CD4-positive, alpha-beta T cell treated with Interleukin-17A for 1 hour (primary cell): ENCODE results near the gene FGF5.
"Not testable (repeated sequence)": the region's sequence is repeated elsewhere in the genome, so short reads cannot be mapped to it uniquely, and the experiment has no call there.

ENCODE experiments used
- DNase-seq: peaks from one replicate; pipeline ENCODE4 v3.0.0-alpha.2; 2020

The FGF5 gene

GRCh38 chr4:80255329-80256095, 11.0 kb upstream of the FGF5 start:
- no peak for DNase-seq

GRCh38 chr4:80257851-80258250, 8.6 kb upstream of the FGF5 start:
- DNase-seq = no peak

- no peak for DNase-seq
Measured at GRCh38 chr4:80259012-80259411, 7.5 kb upstream of the FGF5 start.

GRCh38 chr4:80259817-80260216, 6.6 kb upstream of the FGF5 start:
- no peak for DNase-seq

GRCh38 chr4:80261989-80262600, 4.4 kb upstream of the FGF5 start:
- no peak for DNase-seq

- DNase-seq = no peak
Measured at GRCh38 chr4:80263541-80264351, 2.7 kb upstream of the FGF5 start.

- no peak for DNase-seq
Measured at GRCh38 chr4:80264352-80264647, 2.2 kb upstream of the FGF5 start.

GRCh38 chr4:80264825-80265224, 1.6 kb upstream of the FGF5 start:
- no peak for DNase-seq

- DNase-seq = no peak
Measured at GRCh38 chr4:80265571-80266252, 752 bp upstream of the FGF5 start.

GRCh38 chr4:80266902-80267380, 477 bp downstream of the FGF5 start:
- no peak for DNase-seq

- no peak for DNase-seq
Measured at GRCh38 chr4:80268081-80268823, 1.8 kb downstream of the FGF5 start.

GRCh38 chr4:80268936-80269335, 2.5 kb downstream of the FGF5 start:
- no peak for DNase-seq

- no peak for DNase-seq
Measured at GRCh38 chr4:80270321-80270720, 3.9 kb downstream of the FGF5 start.

- DNase-seq = no peak
Measured at GRCh38 chr4:80270868-80271267, 4.4 kb downstream of the FGF5 start.

- no peak for DNase-seq
Measured at GRCh38 chr4:80271801-80272200, 5.3 kb downstream of the FGF5 start.

GRCh38 chr4:80276931-80277330, 10.5 kb downstream of the FGF5 start:
- no peak for DNase-seq

GRCh38 chr4:80279751-80280150, 13.3 kb downstream of the FGF5 start:
- DNase-seq = no peak

- DNase-seq = no peak
Measured at GRCh38 chr4:80286451-80286850, 20.0 kb downstream of the FGF5 start.

GRCh38 chr4:80290665-80291064, 24.2 kb downstream of the FGF5 start:
- not testable (repeated sequence) for DNase-seq

GRCh38 chr4:80294206-80294605, 27.7 kb downstream of the FGF5 start:
- no peak for DNase-seq

- no peak for DNase-seq
Measured at GRCh38 chr4:80295336-80295735, 28.9 kb downstream of the FGF5 start.

GRCh38 chr4:80295826-80296225, 29.4 kb downstream of the FGF5 start:
- DNase-seq = no peak

- DNase-seq = no peak
Measured at GRCh38 chr4:80301884-80302283, 35.4 kb downstream of the FGF5 start.
